GM18520 (cell line): ENCODE measurements around the gene ABTB2.
"Not testable (repeated sequence)": the region's sequence is repeated elsewhere in the genome, so short reads cannot be mapped to it uniquely, and the experiment has no call there.

Experiments used
- ATAC-seq: cut with Tn5 transposase; IDR thresholded peaks from one replicate; pipeline ENCODE4 v1.9.1; 2021; ENCODE audit not compliant: unreplicated experiment

Gene ABTB2

GRCh38 chr11:34194576-34195335, 163.1 kb downstream of the ABTB2 start:
- ATAC-seq, result no peak

DNA sequence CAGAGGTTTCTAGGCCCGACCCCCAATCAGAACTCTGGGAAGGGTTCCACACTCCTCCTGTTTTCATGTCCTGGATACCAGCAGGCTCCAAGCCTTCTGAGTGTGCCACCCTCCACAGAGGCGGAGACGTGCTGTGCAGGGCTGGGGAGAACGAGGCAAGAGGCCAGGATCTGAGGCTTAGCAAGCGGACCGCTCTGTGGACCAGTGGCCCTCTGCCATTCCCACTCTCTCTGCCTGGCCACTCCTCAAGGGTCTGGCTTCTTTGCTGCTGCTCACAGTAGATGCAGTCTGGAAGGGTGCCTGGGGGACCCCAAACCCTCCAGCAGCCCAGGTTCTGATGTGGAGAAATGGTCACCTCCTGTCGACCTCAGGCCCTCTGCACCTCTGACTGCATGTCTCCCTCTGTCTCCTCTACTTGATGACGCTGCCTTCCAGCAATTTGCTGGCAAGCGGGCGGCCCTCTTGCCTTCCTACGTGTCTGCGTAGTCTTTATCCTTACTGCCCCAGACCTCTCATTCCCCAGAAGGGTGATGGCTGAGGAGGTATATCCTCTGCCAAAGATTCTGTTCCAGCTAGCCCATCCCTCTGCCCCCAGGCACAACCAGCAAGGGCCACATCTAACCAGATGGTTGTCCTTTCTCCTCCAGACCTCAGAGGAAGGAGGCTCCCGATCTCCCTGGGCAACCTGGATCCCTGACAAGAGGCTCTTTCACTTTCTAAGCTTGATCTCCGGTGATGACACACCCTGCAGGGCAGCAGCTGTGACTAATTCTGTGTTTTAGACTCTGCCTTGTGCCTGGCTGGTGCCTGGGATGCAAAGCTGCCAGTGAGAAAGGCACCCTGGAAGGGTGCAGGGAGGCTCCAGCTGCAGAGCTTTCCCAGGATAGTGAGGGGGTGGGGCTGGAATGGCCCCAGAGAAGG, 165.1 kb downstream of the ABTB2 start:
- no peak for ATAC-seq

- no peak for ATAC-seq
These were observed 166.2 kb downstream of the ABTB2 start for GRCh38 chr11:34191578-34191977.

- no peak for ATAC-seq
These were observed 167.3 kb downstream of the ABTB2 start for GRCh38 chr11:34190192-34191139.

GRCh38 chr11:34189191-34189590, 168.6 kb downstream of the ABTB2 start:
- ATAC-seq, result no peak

DNA sequence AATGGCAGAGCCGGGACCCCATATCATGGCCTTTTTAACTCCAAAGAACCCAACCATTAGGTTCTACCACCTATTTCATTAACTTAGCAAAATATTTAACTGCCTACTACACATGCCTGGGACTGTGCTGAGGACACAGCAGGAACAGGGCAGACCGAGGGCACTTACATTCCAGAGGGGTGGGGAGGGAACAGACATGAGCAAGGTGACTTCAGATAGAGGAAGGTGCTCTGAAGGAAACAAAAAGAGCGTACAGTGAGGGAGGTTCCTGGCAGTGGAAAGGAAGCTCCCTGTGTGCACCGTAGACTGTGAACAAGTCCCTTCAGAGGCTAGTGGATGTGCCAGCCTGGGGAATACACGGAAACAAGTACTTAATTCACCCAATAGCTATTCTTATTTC, 169.6 kb downstream of the ABTB2 start:
- no peak for ATAC-seq

DNA sequence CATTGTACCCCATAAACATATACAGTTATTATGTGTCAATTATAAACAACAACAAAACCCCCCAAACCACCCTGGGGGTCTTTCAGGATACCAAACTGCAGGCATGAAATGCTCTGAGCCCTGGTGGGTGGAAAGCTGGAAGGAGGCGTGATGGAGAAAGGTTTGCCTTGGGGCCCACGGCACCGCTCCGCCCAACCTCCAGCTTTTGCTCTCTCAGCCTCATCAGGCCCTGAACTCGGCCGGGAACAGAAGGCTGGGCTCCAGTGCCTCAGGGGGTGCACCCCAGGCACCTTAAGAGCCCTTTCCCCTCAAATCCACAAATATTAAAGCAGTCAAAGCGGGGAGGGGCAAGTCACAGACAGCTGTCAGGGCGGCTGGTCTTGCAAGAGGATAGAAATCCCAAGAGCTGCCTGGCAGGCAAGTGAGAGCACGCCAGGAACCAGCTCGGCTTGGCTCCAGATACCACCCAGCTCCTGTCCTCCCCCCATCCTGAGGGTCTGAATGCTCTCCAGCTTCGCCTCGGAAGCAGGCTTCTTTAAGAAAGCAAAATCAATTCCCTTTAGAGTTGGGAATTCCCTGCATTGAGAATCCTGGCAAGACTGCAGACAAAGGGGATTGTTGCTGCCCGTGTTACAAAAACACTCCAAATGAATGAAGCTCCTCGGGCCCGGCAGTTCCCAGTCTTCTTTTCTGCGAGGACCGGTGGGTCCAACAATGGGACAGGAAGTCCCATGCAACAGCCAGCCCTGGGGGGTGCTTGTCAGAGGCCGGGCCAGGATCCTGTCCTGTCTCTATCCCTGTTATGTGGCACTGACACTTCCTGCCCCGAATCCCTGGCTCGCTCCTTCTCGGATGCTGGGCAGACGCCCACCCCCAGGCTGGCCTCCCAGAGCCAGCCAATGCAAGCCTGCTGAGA, 171.6 kb downstream of the ABTB2 start:
- no peak for ATAC-seq

DNA sequence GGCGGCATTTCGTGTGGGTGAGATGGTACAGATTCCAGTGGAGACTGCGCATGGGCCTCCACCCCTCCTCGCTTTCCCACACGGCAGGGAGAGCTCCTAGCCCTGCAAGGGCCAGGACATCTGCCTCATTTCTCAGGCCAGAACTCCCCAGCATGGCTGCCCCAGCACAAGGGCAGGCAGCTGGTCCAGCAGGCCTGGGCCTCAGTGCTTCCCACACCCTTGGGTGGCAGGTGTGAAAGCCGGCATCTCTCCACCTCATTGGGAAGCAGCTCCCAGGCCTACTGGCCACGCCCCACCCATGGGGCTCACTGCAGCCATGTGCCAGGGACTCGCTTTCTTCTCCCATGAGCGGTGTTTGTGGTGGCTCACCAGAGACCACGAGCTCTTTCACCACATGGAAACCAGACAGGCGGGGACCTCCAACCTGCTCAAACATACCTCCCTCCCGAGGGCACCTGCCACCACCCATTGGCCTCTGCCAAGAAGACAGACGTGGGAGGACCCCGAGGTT, 173.2 kb downstream of the ABTB2 start:
- no peak for ATAC-seq

DNA sequence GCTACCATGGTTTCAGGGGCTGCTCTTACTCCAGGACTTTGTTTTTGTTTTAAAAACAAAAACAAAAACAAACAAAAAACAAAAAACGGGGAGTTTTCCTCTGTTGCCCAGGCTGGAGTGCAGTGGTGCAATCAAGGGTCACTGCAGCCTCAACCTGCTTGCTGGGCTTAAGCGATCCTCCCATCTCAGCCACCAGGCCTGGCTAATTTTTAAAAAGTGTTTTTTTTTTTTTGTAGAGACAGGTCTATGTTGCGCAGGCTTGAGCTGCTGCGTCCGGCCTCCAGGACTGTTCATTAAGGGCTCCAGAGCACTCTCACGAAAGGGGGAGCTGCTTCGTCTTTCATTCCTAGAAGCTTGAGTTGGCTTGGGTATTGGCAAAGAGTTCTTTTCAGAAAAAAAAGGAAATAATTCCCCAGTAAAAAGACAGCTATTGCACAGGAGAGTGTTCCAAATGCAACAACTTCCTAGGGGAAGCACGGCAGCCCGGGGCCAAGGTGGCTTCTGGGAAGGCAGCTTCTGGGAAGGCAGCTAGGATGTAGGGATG, 173.9 kb downstream of the ABTB2 start:
- no peak for ATAC-seq

GRCh38 chr11:34182921-34183685, 174.7 kb downstream of the ABTB2 start:
- no peak for ATAC-seq

DNA sequence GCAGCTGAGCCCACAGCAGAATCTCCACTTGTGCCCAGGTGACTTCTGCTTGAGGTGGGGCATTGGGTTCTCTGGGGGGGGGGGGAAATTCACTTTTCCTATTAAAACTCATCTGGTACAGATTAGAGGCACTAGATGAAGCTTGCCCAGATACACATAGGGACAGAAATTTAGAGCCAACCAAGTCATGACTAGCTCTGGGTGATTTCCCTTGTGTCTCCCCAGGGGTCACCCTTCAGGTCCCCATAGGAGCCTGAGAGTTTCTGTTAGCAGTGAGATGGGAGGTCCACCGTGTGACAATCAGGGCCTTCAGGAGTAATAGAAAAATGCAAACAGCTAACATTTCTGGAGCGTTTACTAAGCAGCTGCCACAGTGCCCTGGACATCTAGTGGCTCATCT, 175.4 kb downstream of the ABTB2 start:
- ATAC-seq, result no peak

DNA sequence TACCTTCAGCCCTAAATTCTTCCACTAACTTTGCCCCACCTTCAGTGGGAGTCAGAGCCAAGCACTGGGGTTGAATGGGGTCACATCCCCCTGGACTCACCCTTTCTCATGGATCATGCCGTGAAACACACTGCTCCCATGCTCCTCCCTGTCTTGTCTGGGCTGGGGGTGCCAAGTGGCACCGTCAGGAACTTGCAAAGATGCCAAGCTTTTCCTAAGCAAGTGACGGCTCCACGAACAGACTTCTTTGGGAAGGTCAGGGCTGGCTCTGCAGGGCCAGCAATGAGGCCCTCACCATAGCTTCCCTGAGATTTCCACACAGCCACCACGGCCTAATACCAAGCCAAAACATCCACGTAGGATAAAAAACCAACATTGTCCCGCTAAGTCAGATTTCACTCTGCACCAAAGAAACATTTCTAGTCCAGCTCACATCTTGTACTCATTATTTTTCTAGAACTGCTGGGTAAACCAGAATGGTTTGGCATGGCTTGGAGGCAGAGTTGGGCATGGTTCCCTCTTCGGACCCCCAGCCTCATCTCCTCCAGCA, 175.9 kb downstream of the ABTB2 start:
- ATAC-seq, result no peak

GRCh38 chr11:34181251-34181650, 176.6 kb downstream of the ABTB2 start:
- no peak for ATAC-seq

DNA sequence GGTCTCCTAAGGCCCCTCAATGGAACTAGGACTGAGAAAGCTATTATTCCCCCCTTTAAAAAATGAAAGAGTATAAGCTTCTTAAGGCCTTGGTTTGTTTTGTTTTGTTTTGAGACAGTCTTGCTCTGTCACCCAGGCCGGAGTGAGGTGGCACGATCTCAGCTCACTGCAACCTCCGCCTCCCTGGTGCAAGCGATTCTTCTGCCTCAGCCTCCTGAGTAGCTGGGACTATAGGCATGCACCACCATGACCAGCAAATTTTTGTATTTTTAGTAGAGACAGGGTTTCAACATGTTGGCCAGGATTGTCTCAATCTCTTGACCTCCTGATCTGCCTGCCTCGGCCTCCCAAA, 177.0 kb downstream of the ABTB2 start:
- not testable (repeated sequence) for ATAC-seq

DNA sequence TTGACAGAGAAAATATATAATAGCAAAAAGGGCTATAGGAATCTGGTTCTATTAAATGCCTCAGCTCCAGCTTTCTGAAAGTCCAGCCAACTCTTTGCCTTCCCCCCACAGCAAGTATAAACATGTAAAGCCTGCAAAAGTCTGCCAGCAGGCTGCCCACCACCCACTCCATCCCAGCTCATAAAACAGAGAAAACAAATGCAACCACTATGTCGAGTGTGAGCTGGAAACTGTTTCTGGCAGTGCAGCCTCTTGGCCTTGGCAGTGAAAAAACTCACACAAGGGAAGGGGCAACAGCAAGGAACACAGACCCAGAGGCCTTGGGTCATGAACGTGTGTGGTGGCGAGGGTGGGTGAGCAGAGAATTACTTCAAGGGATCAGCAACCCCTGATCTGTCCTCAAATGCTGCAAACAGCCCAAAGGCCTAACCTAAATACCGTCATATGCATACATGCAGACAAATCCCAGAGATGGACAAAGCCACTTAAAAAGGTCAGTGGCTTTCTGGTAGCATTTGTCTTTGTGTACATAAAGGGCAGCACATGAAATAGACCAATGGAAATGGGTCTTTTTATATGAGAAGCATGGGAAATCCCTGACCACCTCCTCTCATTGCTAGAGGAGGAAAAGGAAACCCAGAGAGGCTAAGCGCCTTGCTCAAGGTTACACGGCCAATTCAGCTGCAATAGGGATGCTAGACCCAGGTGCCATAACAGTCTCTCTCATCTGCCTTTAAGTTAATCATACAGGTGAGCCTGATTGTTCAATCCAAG, 177.6 kb downstream of the ABTB2 start:
- ATAC-seq, result no peak

DNA sequence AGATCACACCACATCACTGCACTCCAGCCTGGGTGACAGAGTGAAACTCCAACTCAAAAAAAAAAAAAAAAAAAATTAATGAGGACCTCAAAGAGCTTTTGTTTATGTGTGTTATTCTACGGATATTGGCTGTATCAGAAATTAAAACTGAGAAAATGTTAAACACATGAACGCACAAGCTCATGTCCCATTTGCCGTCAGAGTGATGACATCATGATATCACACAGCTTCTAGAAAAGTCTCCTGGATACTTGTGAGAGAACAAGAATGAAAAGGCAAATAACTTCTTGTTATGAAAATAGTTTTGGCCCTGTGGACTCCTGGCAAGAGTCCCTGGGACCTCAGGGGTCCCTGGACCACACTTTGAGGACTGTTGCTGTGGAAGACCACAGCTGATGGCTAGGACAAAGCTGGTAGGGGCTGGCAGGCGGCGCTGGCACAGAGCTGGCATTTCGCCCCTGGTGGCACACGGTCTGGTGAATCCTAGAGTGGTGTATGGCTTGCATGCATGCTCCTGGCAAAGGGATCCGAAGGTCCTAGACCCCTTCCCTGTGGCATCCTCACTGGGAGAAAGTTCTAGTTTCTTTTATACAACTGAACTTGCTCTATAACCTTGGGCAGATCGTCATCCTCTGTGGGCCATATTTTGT, 178.7 kb downstream of the ABTB2 start:
- no peak for ATAC-seq

DNA sequence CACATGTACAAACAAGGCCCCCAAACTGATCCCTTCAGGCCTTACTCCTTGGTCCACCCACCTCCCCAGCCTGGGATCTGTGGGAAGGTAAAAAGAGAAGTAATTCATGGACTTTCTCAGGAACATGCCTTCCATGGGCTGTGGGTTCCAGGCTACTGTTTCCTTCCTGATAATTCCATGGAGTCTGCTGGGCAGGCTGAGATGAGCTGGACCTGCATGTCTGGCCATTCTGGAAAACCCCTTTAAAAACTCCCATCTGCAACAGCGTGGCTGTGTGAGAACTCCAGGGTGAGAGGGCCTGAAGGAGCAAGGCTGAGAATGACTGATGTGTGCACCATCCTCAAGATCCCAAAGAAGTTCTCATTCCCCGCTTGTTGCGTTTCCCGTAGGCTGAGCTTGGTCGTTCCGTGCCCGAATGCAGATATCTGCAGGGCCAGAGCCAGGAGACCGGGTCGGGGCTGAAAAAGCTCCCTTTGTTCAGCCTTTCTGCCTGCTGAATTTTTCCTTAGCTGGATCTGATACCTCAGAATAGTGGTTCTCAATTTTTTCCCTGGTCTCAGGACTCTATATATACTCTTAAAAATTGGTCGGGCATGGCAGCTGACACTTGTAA, 179.5 kb downstream of the ABTB2 start:
- ATAC-seq, result no peak
